Right kidney (tissue), 1 donor: Measurements from ENCODE around the gene NET1.
"Not testable (repeated sequence)": the region's sequence is repeated elsewhere in the genome, so short reads cannot be mapped to it uniquely, and the experiment has no call there.

Experiments
- DNase-seq: peaks from one replicate; pipeline ENCODE4 v3.0.0-alpha.2; 2016

The NET1 gene

GRCh38 chr10:5462841-5463293, 50.5 kb downstream of the NET1 start:
- DNase-seq: no peak

GRCh38 chr10:5464546-5464945, 52.2 kb downstream of the NET1 start:
- DNase-seq: no peak

- no peak for DNase-seq
Observed at GRCh38 chr10:5465976-5466450, 53.7 kb downstream of the NET1 start.

GRCh38 chr10:5466451-5467206, 54.3 kb downstream of the NET1 start:
- DNase-seq: peak; percentile 51

- DNase-seq: no peak
Observed at GRCh38 chr10:5467207-5467535, 54.8 kb downstream of the NET1 start.

GRCh38 chr10:5467634-5468255, 55.4 kb downstream of the NET1 start:
- DNase-seq: no peak

- DNase-seq: no peak
Observed at GRCh38 chr10:5468262-5469106, 56.1 kb downstream of the NET1 start.

GRCh38 chr10:5469353-5470061, 57.1 kb downstream of the NET1 start:
- DNase-seq: no peak

GRCh38 chr10:5470062-5470751, 57.9 kb downstream of the NET1 start:
- DNase-seq: no peak

- not testable (repeated sequence) for DNase-seq
Observed at GRCh38 chr10:5474642-5475041, 62.3 kb downstream of the NET1 start.

GRCh38 chr10:5475088-5475487, 62.7 kb downstream of the NET1 start:
- DNase-seq: not testable (repeated sequence)

GRCh38 chr10:5475974-5476807, 63.8 kb downstream of the NET1 start:
- DNase-seq: not testable (repeated sequence)

- no peak for DNase-seq
Observed at GRCh38 chr10:5476918-5477525, 64.7 kb downstream of the NET1 start.

GRCh38 chr10:5477948-5478693, 65.8 kb downstream of the NET1 start:
- DNase-seq: no peak

- no peak for DNase-seq
Observed at GRCh38 chr10:5478694-5479305, 66.4 kb downstream of the NET1 start.

GRCh38 chr10:5479481-5480161, 67.3 kb downstream of the NET1 start:
- no peak for DNase-seq

- no peak for DNase-seq
Observed at GRCh38 chr10:5480162-5480941, 68.0 kb downstream of the NET1 start.

- no peak for DNase-seq
Observed at GRCh38 chr10:5481121-5481520, 68.8 kb downstream of the NET1 start.
